IMR-90 (cell line): Measurements from ENCODE around the gene ZNF76. TPM values are rescaled to one million over a fixed set of nuclear protein-coding genes. Genes with fewer than 3 reads are reported as not detected.

Experiments
- ATAC-seq: fragments of 200-7000 bp; cut with Tn5 transposase; 2 replicates; pipeline ENCODE4 v1.9.1; 2020; ENCODE audit warnings: low read depth, mild to moderate bottlenecking, moderate library complexity
- BruUV-seq: library from RNA; stranded (reverse); fragments of 400-500 nt; replicated peaks from 2 replicates; lab custom pipeline; 2021; lab: Mats Ljungman, UMichigan
- CTCF ChIA-PET: fragments of 300-600 bp; formaldehyde crosslinking; extraction: SDS; loops from one replicate; lab custom pipeline; 2021; ENCODE audit warnings: antibody characterized with exemption; lab: Yijun Ruan, JAX
- POLR2A ChIA-PET: fragments of 300-600 bp; sonication (Branson Sonifier 250); formaldehyde crosslinking; loops from one replicate; lab custom pipeline; 2022; ENCODE audit warnings: antibody characterized with exemption; ENCODE audit not compliant: unreplicated experiment; lab: Charles Lee
- DNase-seq: peaks from one replicate; pipeline ENCODE4 v3.0.0; 2013
- H2AFZ ChIP-seq: replicated peaks from 2 replicates; pipeline ENCODE3; 2013; ENCODE audit warnings: low read length, mild to moderate bottlenecking; ENCODE audit not compliant: poor library complexity
- H2AK5ac ChIP-seq: 2 replicates; pipeline ENCODE4 v1.6.1; 2013; ENCODE audit warnings: low read depth, low read length, inconsistent platforms
- H2AK9ac ChIP-seq: replicated peaks from 2 replicates; pipeline ENCODE3; 2013; ENCODE audit warnings: mild to moderate bottlenecking, low read depth, low read length, moderate library complexity; ENCODE audit not compliant: poor library complexity
- H2BK120ac ChIP-seq: 2 replicates; pipeline ENCODE4 v1.6.1; 2013; ENCODE audit warnings: low read depth, low read length, inconsistent platforms
- H2BK15ac ChIP-seq: 3 replicates; pipeline ENCODE4 v1.6.1; 2013; ENCODE audit warnings: low read depth, low read length, inconsistent platforms
- H2BK20ac ChIP-seq: 2 replicates; pipeline ENCODE4 v1.6.1; 2013; ENCODE audit warnings: low read depth, mild to moderate bottlenecking, inconsistent platforms, low read length, moderate library complexity
- H2BK5ac ChIP-seq: 2 replicates; pipeline ENCODE4 v1.6.1; 2013; ENCODE audit warnings: mild to moderate bottlenecking, low read depth, low read length, inconsistent platforms; ENCODE audit not compliant: poor library complexity, severe bottlenecking
- H3K14ac ChIP-seq: replicated peaks from 2 replicates; pipeline ENCODE4 v1.6.1; 2013; ENCODE audit warnings: low read depth, low read length, inconsistent platforms
- H3K18ac ChIP-seq: 2 replicates; pipeline ENCODE4 v1.6.1; 2013; ENCODE audit warnings: low read depth, low read length, control low read depth
- H3K23ac ChIP-seq: 2 replicates; pipeline ENCODE4 v1.6.1; 2013; ENCODE audit warnings: low read depth, low read length, inconsistent platforms
- H3K27ac ChIP-seq: 2 replicates; pipeline ENCODE4 v1.5.1; 2013; ENCODE audit warnings: mild to moderate bottlenecking, control low read depth, low read length; ENCODE audit not compliant: insufficient read depth
- H3K27me3 ChIP-seq: 2 replicates; pipeline ENCODE4 v1.6.1; 2013; ENCODE audit warnings: low read length; ENCODE audit not compliant: control insufficient read depth, insufficient read depth
- H3K36me3 ChIP-seq: 2 replicates; pipeline ENCODE4 v1.6.1; 2013; ENCODE audit warnings: low read length, mixed read lengths; ENCODE audit not compliant: control insufficient read depth, insufficient read depth
- H3K4ac ChIP-seq: 2 replicates; pipeline ENCODE4 v1.6.1; 2013; ENCODE audit warnings: low read depth, low read length, inconsistent platforms
- H3K4me1 ChIP-seq: 2 replicates; pipeline ENCODE4 v1.6.1; 2013; ENCODE audit warnings: low read length, mixed read lengths; ENCODE audit not compliant: control insufficient read depth, insufficient read depth
- H3K4me2 ChIP-seq: 2 replicates; pipeline ENCODE4 v1.6.1; 2013; ENCODE audit warnings: low read depth, mild to moderate bottlenecking, control low read depth, low read length, moderate library complexity
- H3K4me3 ChIP-seq: 2 replicates; pipeline ENCODE4 v1.5.1; 2013; ENCODE audit warnings: low read depth, mild to moderate bottlenecking, control low read depth, low read length, moderate library complexity; ENCODE audit not compliant: insufficient read depth
- H3K56ac ChIP-seq: 2 replicates; pipeline ENCODE4 v1.6.1; 2013; ENCODE audit warnings: low read length, inconsistent platforms; ENCODE audit not compliant: insufficient read depth; ENCODE audit errors: extremely low read depth
- H3K79me1 ChIP-seq, 2 experiments: 2 replicates each; pipeline ENCODE4 v1.6.1; 2013; ENCODE audit warnings: low read length in 2 of 2, inconsistent platforms in 1 of 2, low read depth in 1 of 2
- H3K9ac ChIP-seq: 2 replicates; pipeline ENCODE4 v1.6.1; 2013; ENCODE audit warnings: low read depth, low read length, control low read depth
- H3K9me1 ChIP-seq: 2 replicates; pipeline ENCODE4 v1.6.1; 2013; ENCODE audit warnings: low read length, inconsistent platforms; ENCODE audit not compliant: insufficient read depth
- H3K9me3 ChIP-seq: 2 replicates; pipeline ENCODE4 v1.6.1; 2013; ENCODE audit warnings: low read length; ENCODE audit not compliant: control insufficient read depth, insufficient read depth
- H4K20me1 ChIP-seq: 2 replicates; pipeline ENCODE4 v1.6.1; 2013; ENCODE audit warnings: low read length, inconsistent platforms; ENCODE audit not compliant: insufficient read depth
- H4K5ac ChIP-seq: 2 replicates; pipeline ENCODE4 v1.6.1; 2013; ENCODE audit warnings: mild to moderate bottlenecking, low read depth, low read length, control low read depth
- H4K8ac ChIP-seq, 2 experiments: 2 replicates each; pipeline ENCODE4 v1.6.1; 2013; ENCODE audit warnings: low read depth in 2 of 2, low read length in 2 of 2, control low read depth in 1 of 2, inconsistent platforms in 1 of 2
- H4K91ac ChIP-seq: 2 replicates; pipeline ENCODE4 v1.6.1; 2013; ENCODE audit warnings: low read depth, low read length, inconsistent platforms; ENCODE audit not compliant: insufficient read depth
- CHD1 ChIP-seq: IDR thresholded peaks from 2 replicates; pipeline ENCODE4 v1.6.1; 2012; ENCODE audit warnings: low read depth, low read length, improper control_type of control experiment
- CTCF ChIP-seq: conservative IDR thresholded peaks from 2 replicates; pipeline ENCODE4 v1.5.1; 2012; ENCODE audit warnings: mild to moderate bottlenecking, low read depth, low read length, improper control_type of control experiment
- ELK1 ChIP-seq: fragments of 150-350 bp; IDR thresholded peaks from 2 replicates; pipeline ENCODE4 v1.6.1; 2016; ENCODE audit warnings: low read depth, mild to moderate bottlenecking, low read length, moderate library complexity, borderline replicate concordance
- MAZ ChIP-seq: IDR thresholded peaks from 2 replicates; pipeline ENCODE4 v1.6.1; 2012; ENCODE audit warnings: low read depth, mild to moderate bottlenecking, low read length, improper control_type of control experiment, moderate library complexity, borderline replicate concordance
- MXI1 ChIP-seq: IDR thresholded peaks from 2 replicates; pipeline ENCODE4 v1.6.1; 2012; ENCODE audit warnings: low read depth, mild to moderate bottlenecking, low read length, moderate library complexity, borderline replicate concordance
- NFE2L2 ChIP-seq: fragments of 150-350 bp; IDR thresholded peaks from 2 replicates; pipeline ENCODE4 v1.6.1; 2016; ENCODE audit warnings: low read depth, mild to moderate bottlenecking, low read length
- POLR2A ChIP-seq: IDR thresholded peaks from 2 replicates; pipeline ENCODE4 v1.6.1; 2012; ENCODE audit warnings: mild to moderate bottlenecking, low read depth, low read length
- RCOR1 ChIP-seq: IDR thresholded peaks from 2 replicates; pipeline ENCODE4 v1.6.1; 2012; ENCODE audit warnings: mild to moderate bottlenecking, low read length, improper control_type of control experiment; ENCODE audit not compliant: insufficient replicate concordance
- RFX5 ChIP-seq: IDR thresholded peaks from 2 replicates; pipeline ENCODE4 v1.8.0; 2012; ENCODE audit warnings: low read depth, mild to moderate bottlenecking, low read length, moderate library complexity
- WGBS, 2 experiments: methylation state at CpG; one replicate each; pipeline versions ENCODE4 v1.1.5 to v1.1.7; 2013; ENCODE audit warnings: missing lambda C conversion rate in 2 of 2; ENCODE audit not compliant: insufficient read length in 1 of 2; ENCODE audit errors: extremely low coverage in 2 of 2; 5-methylcytosine and 5-hydroxymethylcytosine counted together
- dilution Hi-C: fragments of 300-500 bp; cut with HindIII; formaldehyde crosslinking; loops from one replicate; pipeline ENCODE4 v1.14.3; 2018; ENCODE audit warnings: low sequenced_read_pairs; ENCODE audit not compliant: unreplicated experiment
- in situ Hi-C: fragments of 300-500 bp; cut with MboI; formaldehyde crosslinking; loops from 3 replicates; pipeline ENCODE4 v1.14.3; 2019; ENCODE audit warnings: low sequenced_read_pairs, inconsistent platforms, mixed read lengths
- intact Hi-C: fragments of 100-400 bp; cut with micrococcal nuclease; formaldehyde crosslinking; loops from 2 replicates; pipeline ENCODE4 v1.10.0; 2022
- polyA plus RNA-seq, 3 experiments: library from polyadenylated mRNA; depleted of rRNA; stranded (reverse); fragments of >200 nt; gene quantifications; 2 replicates each; pipeline ENCODE4 v1.2.3, GENCODE V29; 2012; ENCODE audit warnings: low replicate concordance in 1 of 3
- total RNA-seq: library from RNA; depleted of rRNA; stranded (reverse); fragments of >200 nt; gene quantifications from 2 replicates; pipeline ENCODE4 v1.2.3, GENCODE V29; 2012

Gene ZNF76
- total and polyA plus RNA-seq, 2 of the 4 experiments (the other 2 are of a cell fraction) = 19.9 to 21.1 TPM

GRCh38 chr6:35238843-35239289, 20.7 kb upstream of the ZNF76 start:
- WGBS, 2 experiments = 13% methylated on average over 1 of the region's 3 CpGs; no CpG with 5 or more reads in 1 of the 2 experiments
- DNase-seq = no peak

More at GRCh38 chr6:35238843-35239289, 20.7 kb upstream of the ZNF76 start:
- in situ Hi-C loops (no loop called here), intact Hi-C loops (no loop called here), dilution Hi-C loops (no loop called here)
- ChIA-PET CTCF (no interaction called here), POLR2A (interaction anchor here (0.5 kb wide), 1 partner anchor 16 kb away, joined by 13 read pairs; no protein-coding TSS in a partner anchor)
- H3K4me3 ChIP-seq = no peak overlapping the region
- H2BK120ac ChIP-seq = no peak overlapping the region
- H3K18ac ChIP-seq = no peak overlapping the region
- H3K14ac ChIP-seq = no peak overlapping the region
- no peaks in the 10 kb centered on the region for H3K27me3 ChIP-seq
- H3K4me2 ChIP-seq = no peak overlapping the region
- H3K27ac ChIP-seq = no peak overlapping the region
- 0 out of 2 replicates have a peak, but pooled peaks have one; percentile 22 for ATAC-seq
- TF ChIP-seq ELK1 (no peak), POLR2A (no peak), RFX5 (no peak), CTCF (no peak), CHD1 (no peak), NFE2L2 (no peak), MAZ (no peak), MXI1 (no peak), RCOR1 (no peak)
- no peak overlapping the region; the same call in 1 of the 2 replicates for H2AK5ac ChIP-seq
- no peak overlapping the region for H3K4ac ChIP-seq
- H4K8ac ChIP-seq = no peak overlapping the region
- no TSS peak for BruUV-seq
- no peak overlapping the region for H2AFZ ChIP-seq
- H2BK20ac ChIP-seq = no peak overlapping the region
- no peak overlapping the region for H4K91ac ChIP-seq
- H3K79me1 ChIP-seq = peaks cover 10 to 17% of the 10 kb centered on the region in 2 experiments
- H3K23ac ChIP-seq = no peak overlapping the region
- H3K9me1 ChIP-seq = no peaks in the 10 kb centered on the region
- peaks cover 32% of the 10 kb centered on the region; the same call in 1 of the 2 replicates for H3K36me3 ChIP-seq
- no peak overlapping the region for H2BK15ac ChIP-seq
- H3K9ac ChIP-seq = no peak overlapping the region
- H2BK5ac ChIP-seq = no peak overlapping the region
- no peak overlapping the region for H3K56ac ChIP-seq
- peaks cover 5% of the 10 kb centered on the region; the same call in 1 of the 2 replicates for H3K4me1 ChIP-seq
- no peak overlapping the region for H2AK9ac ChIP-seq
- peaks cover 14% of the 10 kb centered on the region; the same call in 1 of the 2 replicates for H4K20me1 ChIP-seq
- peaks cover 6% of the 10 kb centered on the region for H3K9me3 ChIP-seq
- H4K5ac ChIP-seq = no peak overlapping the region
